ENCODE results near the gene SNED1.
"Not testable (repeated sequence)": the region's sequence is repeated elsewhere in the genome, so short reads cannot be mapped to it uniquely, and the experiment has no call there.

SNED1 gene

DNA sequence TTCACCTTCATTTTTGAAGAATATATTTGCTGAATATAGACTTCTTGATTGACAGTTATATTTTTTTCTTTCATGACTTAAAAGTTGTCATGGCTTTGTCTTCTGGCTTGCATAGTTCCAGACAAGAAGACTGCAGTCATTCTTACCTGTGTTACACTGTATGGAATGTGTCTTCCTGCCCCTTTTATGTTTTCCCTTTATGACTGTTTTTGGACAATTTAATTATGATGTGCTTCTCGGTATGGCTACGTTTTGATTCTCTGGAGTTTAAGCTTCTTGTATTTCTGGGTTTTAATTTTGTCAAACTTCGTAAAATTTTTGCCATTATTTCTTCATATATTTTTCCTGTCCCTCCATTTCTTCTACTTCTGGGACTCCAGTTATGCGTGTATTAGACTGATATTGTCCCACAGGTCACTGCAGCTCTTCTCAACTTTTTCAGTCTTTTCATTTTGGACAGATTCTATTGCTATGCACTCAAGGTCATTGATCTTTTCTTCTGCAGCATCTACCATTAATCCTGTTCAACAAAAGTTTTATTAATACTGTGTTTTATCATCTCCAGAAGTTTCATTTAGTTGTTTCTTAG is 86.5 kb downstream of the SNED1 start:
- in situ Hi-C loops (cut with HindIII; ENCODE audit: low pct_ligation_motif_present, low pct_unique_long_range_greater_than_20kb, low sequenced_read_pairs): no loop called here
- DNase-seq: no peak

DNA sequence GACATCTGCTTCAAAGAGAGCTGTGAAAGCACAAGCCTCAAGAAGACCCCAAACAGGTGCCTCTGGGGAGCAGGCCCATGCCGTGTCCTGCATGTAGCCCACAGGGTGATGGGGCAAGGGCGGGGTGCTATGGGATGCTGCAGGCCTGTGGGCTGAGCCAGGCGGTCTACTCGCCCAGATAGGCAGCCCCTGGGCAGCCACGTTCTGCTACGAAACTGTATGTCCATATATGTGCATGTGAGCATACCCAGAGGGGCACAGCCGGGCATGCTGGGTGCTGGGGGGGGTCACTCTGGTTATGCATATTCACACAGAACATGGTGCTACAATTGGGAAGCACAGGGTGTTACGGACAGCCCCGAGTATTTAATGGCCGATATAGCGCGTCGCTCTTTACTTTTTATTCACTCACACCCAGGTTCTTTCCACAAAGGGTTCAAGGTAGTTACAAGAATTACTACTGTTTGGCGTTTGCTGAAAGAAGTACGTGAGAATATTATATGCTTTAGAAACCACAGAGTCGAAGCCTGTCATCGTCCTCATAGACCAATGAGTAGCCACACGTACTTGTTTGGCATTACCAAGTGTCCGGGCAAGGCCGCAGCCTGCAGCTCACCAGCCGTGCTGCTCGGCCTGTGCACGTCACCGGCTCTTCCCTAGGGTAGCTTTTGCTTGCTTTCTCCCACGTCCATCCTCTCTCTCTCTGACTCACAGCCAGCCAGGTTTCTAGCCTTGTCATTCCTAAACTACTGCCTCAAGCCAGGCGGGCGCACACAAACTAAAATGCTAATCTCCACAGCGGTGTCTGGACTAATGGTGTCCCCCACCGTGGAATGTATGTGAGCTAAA is 89.2 kb downstream of the SNED1 start:
- DNase-seq: no peak
- in situ Hi-C loops (cut with HindIII; ENCODE audit: low pct_ligation_motif_present, low pct_unique_long_range_greater_than_20kb, low sequenced_read_pairs): no loop called here

DNA sequence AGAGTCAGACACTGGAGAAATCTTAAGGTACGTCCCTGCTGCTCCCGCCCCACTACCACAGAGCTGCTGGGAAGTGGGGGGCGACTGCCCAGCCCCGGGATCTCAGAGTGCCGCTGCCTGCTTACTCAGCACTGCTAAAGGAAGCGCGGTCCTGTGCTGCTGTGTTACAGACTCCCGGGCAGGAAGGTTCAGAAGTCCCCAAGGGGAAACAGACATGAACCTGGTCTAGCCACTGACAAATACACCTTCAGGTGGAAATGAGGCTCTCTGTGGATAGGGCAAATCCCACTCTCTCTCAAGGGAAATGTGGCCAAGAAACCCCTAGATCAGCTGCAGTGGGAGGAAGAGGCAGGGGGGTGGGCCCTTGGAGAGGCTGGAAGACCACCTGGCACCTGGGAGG is 90.0 kb downstream of the SNED1 start:
- in situ Hi-C loops (cut with HindIII; ENCODE audit: low pct_ligation_motif_present, low pct_unique_long_range_greater_than_20kb, low sequenced_read_pairs): no loop called here
- no peak for DNase-seq

DNA sequence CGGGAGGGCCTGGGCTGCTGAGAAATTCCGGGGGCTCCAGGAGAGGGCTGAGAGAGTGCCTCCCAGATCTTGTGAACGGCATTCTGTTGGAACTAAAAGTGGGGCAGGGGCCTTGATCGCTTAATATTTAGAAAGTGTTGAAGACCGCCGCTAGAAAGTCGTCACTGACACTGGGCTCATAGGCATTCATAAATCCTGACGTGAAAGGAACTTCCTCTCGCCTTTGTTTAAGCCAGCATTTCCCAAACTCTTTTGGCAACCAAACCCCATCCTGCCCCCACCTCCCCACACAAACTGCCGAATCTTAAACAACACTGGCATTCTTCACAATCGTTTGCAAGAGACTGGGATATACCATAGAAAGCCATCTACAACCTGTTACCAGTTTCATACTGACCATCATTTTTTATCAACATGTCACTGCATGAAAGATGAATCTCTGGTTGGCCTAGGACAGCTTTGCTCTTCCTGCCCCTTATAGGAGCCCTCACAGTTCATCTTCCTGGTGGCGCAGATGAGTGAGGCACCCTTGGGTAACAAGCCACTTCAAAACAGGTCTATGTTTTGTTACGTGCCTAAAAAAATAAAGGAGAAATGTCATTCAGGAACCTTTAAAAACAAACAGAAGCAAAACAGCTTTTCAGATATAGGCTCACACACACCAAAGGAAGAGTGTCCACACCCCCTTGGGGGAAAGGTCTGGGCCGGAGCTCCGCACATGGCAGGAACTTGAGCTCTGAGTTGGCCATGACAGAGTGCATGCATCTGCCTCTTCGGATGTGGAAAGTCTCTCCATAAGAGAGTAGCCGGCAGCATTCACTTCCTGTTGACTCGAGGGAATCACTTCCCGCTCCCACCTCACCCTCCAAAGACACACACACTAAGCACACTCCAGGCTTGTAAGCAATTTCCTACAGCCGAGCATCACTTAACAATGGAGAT is 90.6 kb downstream of the SNED1 start:
- DNase-seq: no peak
- in situ Hi-C loops (cut with HindIII; ENCODE audit: low pct_ligation_motif_present, low pct_unique_long_range_greater_than_20kb, low sequenced_read_pairs): no loop called here

DNA sequence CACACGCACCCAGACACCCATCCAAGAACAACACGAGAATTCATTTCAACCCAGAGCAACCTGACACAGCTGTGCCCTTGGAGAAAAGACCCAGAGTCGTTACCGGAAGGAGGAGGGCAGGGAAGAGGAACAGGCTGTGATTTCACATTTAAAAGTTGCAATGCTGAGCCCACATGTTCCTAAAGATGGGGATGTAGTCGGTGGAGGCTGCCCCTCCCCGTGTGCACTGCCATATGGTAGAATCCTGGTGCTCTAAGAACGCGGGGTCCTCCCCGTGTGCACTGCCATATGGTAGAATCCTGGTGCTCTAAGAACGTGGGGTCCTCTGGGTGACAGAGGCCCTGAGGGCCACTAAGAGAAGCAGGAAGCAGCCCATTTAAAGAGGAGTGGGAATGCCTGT is 92.8 kb downstream of the SNED1 start:
- in situ Hi-C loops (cut with HindIII; ENCODE audit: low pct_ligation_motif_present, low pct_unique_long_range_greater_than_20kb, low sequenced_read_pairs): no loop called here
- DNase-seq: no peak

DNA sequence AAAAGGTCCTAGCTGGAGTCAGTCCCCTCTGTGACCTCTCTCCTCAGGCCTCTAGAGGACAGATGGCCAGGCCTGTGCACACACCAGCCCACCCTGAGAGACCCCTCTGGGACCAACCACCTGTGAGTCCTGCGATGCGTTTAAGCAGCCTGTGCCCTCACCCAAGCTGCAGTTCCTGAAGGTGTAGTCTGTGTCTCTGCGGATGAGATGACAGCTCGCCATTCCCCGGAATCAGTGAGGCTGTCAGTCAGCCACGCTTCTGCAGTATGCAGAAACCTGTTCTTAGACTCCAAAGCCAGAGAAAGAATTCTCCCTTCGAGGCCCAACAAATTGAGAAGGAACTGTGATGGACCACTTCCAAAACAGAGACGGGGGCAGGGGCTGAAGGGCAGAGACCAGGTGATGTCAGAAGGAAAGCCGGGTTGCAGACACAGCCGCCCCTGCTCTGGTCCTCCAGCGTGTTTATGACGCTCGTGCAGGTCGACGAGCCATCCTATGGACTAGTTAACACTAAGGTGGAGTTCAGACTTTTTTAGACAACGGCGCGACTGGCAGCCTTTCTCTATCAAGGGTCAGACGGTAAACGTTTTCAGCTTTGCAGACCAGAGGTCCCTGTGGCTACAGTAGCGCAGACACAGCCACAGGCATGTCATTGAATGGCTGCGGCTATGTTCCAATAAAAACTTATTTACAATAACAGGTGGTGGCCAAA is 93.5 kb downstream of the SNED1 start:
- in situ Hi-C loops (cut with HindIII; ENCODE audit: low pct_ligation_motif_present, low pct_unique_long_range_greater_than_20kb, low sequenced_read_pairs): no loop called here
- no peak for DNase-seq

DNA sequence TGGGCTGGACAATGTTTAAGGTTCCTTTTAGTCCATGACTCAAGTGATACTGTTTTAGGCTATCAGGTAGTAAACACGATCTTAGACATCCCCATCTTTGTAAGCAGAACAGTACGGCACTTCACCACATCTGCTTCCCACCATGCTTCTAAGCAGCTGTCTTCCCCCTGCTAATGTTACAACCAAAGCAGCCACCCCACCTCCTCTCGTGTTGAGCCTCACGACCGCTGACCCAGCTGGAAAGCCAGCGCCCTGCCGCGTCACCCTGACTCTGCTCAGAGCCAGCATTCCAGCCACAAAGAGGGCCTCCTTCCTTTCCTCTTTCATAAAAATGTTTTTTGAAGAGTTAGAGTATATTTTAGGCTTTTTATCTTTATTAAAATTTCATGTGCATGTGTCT is 94.3 kb downstream of the SNED1 start:
- DNase-seq: no peak
- in situ Hi-C loops (cut with HindIII; ENCODE audit: low pct_ligation_motif_present, low pct_unique_long_range_greater_than_20kb, low sequenced_read_pairs): no loop called here

DNA sequence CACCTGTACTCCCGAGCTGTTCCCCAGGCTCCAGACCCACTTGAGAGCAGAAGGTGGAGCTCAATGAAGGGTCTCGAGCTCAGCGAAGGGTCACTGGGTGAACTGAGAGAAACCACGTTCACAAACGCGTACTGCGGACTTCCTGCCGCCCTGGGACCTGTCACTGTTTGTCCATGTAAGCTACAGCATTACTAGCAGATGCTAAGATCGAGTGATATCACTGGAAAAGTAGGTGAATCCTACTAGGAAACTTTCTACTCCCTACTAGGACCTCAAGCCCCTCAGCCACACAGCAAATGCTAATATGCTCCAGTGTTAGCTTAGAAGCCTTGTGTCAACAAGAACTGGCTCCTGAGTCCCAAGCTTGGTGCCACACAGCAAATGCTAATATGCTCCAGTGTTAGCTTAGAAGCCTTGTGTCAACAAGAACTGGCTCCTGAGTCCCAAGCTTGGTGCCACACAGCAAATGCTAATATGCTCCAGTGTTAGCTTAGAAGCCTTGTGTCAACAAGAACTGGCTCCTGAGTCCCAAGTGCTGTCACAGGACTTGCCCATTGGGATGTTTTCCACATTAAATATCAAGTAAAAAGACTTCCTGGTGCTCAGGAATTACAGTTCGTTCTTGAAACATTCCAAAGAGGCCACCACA is 94.8 kb downstream of the SNED1 start:
- in situ Hi-C loops (cut with HindIII; ENCODE audit: low pct_ligation_motif_present, low pct_unique_long_range_greater_than_20kb, low sequenced_read_pairs); DNase-seq: not testable (repeated sequence)

DNA sequence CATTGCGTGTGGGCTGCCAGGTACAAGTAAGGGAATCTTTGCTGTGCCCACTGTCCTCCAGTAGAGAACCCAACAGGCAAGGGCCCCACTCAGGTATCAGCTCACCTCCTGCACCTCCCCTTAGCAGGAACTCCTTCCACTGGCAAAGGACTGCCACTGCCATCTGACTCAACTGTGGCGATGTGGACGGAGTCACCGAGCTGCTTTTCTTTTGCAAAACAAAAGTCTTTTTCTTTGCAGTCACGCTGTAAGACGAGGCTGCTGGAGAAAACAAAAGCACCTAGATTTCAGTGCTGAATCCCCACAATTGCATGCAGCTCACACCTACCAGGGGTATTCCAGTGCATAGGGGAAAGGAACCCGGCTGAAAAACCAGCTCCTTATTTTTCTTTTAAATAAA is 95.8 kb downstream of the SNED1 start:
- in situ Hi-C loops (cut with HindIII; ENCODE audit: low pct_ligation_motif_present, low pct_unique_long_range_greater_than_20kb, low sequenced_read_pairs): no loop called here
- no peak for DNase-seq

DNA sequence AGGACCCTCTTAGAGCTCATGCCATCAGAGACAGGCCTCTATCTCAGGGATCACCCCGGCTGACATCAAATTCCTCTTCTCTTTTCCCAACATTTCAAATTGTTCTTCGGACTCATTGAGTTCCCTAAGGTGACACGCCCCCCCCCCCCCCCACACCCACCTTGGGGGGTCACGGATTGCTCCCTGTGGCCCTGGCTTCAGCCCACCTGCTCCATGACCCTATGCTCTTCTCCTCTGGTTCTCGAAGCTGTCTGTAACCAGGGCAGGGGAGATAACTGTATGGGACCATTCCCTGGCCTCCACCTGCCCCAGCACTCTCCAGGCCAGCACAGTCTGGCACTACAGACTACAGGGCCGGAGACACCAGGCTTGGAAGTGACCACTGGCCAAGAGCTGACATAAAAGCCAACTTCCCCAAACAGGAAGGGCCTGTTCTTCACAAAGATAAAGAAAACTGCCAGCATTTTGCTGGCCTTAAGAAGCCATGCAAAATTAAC is 96.6 kb downstream of the SNED1 start:
- no peak for DNase-seq
- in situ Hi-C loops (cut with HindIII; ENCODE audit: low pct_ligation_motif_present, low pct_unique_long_range_greater_than_20kb, low sequenced_read_pairs): no loop called here

DNA sequence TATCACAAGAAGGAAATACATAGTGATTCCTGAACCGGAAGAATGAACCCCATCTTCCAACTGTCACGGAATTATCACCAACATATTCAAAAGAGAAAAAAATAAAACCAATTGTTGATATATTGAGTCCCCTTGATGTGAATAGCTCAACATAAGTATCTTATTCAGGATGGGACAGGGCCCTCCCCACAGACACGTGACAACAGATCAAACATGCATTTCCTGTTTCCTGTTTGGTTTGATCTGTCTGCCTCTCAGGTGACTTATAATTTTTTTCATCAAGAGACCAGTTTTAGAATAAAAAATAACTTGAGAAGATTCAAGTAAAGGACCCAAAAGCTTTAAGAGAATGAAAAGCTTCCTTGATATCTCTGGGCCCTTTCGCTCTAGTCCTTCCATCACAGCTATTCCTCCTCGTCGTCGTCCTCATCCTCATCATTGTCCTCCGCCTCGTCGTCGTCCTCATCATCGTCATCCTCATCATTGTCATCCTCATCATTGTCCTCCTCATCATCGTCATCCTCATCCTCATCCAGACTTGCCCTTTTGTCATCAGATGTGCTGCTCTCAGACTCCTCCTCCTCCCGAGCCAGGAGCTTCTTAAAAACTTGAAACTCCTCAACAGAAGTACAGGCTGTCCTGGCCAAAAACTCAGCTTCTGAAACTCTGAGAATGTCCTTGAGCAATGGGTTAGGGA is 97.3 kb downstream of the SNED1 start:
- in situ Hi-C loops (cut with HindIII; ENCODE audit: low pct_ligation_motif_present, low pct_unique_long_range_greater_than_20kb, low sequenced_read_pairs): no loop called here
- DNase-seq: no peak

DNA sequence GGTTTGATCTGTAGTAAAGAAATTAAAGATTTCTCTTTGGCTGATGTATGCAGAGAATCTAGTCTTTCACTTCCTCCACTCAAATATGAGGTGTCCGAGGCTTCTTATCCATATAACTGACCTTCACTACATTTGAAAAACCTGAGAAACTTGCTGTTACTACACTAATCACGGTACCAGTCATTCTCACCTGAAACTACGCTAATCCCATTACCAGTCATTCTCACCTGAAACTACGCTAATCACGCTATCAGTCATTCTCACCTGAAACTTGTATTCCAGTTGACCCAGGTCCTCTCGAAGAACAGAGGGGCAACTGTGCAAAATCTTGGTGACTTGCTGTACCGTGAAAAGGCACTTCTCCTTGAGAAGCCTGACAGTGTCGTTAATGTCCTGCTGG is 98.6 kb downstream of the SNED1 start:
- DNase-seq: no peak
- in situ Hi-C loops (cut with HindIII; ENCODE audit: low pct_ligation_motif_present, low pct_unique_long_range_greater_than_20kb, low sequenced_read_pairs): no loop called here

DNA sequence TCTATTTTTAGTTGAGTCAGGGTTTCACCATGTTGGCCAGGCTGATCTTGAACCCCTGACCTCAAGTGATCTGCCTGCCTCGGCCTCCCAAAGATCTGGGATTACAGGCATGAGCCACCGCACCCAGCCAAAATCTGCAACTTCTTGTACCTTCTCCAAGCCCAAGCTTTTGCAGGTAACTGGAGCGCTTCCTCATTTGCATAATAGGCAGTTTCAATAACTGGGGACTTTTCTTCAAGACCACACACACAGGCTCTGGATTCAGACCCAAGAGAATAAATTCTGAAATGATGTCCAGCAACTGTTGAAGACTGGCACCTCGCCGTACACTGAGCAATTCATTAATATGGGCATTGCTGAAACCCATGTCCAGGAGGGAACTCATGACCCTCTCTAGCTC is 100.8 kb downstream of the SNED1 start:
- DNase-seq: no peak
- in situ Hi-C loops (cut with HindIII; ENCODE audit: low pct_ligation_motif_present, low pct_unique_long_range_greater_than_20kb, low sequenced_read_pairs): no loop called here

DNA sequence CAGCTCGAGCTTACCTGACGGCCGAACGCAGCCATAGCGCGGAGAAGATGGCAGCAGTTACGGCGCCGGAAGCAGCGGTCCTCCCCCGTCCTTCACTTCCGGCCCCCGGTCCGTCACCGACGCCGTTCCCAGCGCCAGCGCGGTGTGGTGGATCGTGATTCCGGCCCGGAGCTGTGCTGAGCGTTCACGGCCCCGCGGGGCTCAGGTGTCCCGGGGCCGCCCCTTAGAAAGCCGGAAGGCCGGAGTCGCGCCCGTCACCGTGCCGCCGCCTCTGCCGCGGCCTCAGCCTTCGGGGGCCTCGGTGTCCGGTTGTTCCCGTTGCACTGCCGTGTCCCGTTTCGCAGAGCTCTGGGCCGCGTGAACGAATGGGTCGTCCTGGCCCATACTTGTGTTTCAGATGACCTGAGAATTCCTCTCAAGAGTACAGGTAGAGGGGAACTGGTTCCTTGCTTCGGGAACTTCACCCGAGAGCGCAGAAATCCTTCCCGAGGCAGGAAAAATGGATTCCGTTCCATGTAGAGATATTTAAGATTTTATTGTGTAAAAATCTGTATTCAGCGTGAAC is 103.9 kb downstream of the SNED1 start, which contains the start of gene MTERF4:
Gene MTERF4, minus strand, starts transcription at position 49 of the 565 bp plus-strand sequence. Its CDS starts 14 bp downstream, at position 35.
- in situ Hi-C loops (cut with HindIII; ENCODE audit: low pct_ligation_motif_present, low pct_unique_long_range_greater_than_20kb, low sequenced_read_pairs): no loop called here
- DNase-seq: peak; percentile 89

DNA sequence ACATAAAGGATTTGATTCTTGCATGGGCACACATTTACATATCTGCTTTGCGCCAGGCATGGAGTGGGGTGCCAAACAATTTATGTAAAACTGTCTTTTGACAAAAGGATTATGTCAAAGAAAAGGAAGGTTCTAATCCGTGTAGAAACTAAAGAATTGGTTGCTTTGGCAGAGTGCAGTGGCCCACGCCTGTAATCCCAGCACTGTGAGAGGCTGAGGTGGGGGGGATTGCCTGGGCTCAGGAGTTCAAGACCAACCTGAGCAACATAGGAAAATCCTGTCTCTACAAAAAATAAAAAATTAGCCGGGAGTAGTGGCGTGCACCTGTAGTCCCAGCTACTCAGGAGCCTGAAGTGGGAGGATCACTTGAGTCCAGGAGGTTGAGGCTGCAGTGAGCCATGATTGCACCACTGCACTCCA is 104.8 kb downstream of the SNED1 start:
- DNase-seq: no peak
- in situ Hi-C loops (cut with HindIII; ENCODE audit: low pct_ligation_motif_present, low pct_unique_long_range_greater_than_20kb, low sequenced_read_pairs): no loop called here

DNA sequence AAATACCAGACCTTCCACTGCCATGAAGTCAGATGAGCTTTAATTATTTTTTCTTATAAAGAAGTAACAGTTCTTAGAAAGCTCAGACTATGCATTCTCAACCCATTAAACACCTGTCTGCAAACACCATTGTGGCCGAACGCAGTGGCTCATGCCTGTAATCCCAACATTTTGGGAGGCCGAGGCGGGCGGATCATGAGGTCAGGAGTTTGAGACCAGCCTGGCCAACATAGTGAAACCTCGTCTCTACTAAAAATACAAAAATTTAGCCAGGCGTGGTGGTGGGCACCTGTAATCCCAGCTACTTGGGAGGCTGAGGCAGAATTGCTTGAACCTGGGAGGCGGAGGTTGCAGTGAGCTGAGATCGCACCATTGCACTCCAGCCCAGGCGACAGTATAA is 106.2 kb downstream of the SNED1 start:
- DNase-seq; in situ Hi-C loops (cut with HindIII; ENCODE audit: low pct_ligation_motif_present, low pct_unique_long_range_greater_than_20kb, low sequenced_read_pairs): not testable (repeated sequence)

DNA sequence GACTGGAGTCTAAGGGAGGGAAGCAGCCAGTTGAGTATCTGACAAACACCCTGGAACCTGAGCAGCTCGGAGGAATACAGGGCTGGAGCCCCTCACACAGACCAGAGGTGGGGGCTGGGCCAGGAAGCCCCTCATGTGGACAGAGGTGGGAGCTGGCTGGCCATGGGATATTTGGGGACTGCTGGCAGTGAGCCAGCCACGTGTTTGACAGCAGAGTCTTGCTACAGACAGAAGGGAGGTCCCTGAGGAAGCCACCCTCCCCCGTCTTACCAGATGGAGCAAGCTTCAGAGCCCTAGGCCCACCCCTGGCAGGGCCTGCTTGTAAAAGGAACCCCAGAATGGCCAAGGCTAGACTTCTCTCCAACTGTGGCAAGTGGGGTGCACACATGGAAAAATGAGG is 107.2 kb downstream of the SNED1 start:
- in situ Hi-C loops (cut with HindIII; ENCODE audit: low pct_ligation_motif_present, low pct_unique_long_range_greater_than_20kb, low sequenced_read_pairs): no loop called here
- no peak for DNase-seq

Data from ACHN (cell line).